ENCODE measurements around the gene RNF212B. TPM values are rescaled to one million over a fixed set of nuclear protein-coding genes. Genes with fewer than 3 reads are reported as not detected.
A peak's percentile ranks its signal among the peaks of the same experiment; 100 is the strongest.

The RNF212B gene
- total and polyA plus RNA-seq, 2 of the 13 experiments (the other 11 are each of a cell fraction or from before 2014, with no cell fraction given), result 0.05 TPM; not detected in 1

DNA sequence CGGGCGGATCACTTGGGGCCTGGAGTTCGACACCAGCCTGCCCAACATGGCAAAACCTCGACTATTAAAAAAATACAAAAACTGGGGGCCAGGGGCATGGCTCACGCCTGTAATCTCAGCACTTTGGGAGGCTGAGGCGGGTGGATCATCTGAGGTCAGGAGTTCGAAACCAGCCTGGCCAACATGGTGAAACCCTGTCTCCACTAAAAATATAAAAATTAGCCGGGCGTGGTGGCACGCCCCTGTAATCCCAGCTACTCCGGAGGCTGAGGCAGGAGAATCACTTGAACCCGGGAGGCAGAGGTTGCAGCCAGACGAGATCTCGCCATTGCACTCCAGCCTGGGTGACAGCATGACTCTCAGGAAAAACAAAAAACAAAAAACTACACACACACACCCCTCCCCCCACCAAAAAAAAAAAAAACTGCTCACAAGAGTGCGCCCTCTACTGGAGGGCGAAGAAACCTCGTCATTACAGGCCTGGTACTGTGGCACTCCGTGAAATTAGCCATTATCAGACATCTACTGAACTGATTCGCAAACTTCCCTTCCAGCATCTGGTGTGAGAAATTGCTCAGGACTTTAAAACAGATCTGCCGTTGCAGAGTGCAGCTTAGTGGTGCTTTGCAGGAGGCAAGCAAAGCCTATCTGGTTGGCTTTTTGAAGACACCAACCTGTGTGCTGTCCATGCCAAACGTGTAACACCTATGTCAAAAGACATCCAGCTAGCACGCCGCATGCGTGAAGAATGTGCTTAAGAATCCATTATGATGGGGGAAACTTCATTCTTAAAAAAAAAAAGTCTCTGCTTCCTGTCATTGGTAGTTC lies 57.2 kb downstream of the RNF212B start (continued):
- TF ChIP-seq MAZ (IDR thresholded peaks at IDR 0.05; ENCODE audit: borderline replicate concordance, low read depth, low read length) (0 out of 2 replicates have a peak, but pooled peaks have one; percentile 20), MAZ (CRISPR knock-in tag; IDR thresholded peaks at IDR 0.05; ENCODE audit: low read depth) (no peak), ZFP37 (CRISPR knock-in tag; IDR thresholded peaks at IDR 0.05; ENCODE audit: borderline replicate concordance) (0 out of 2 replicates have a peak, but pooled peaks have one; percentile 57), ZNF354B (CRISPR knock-in tag; IDR thresholded peaks at IDR 0.05) (peak; percentile 61; the same call in 1 of the 2 replicates), ZNF382 (CRISPR knock-in tag; IDR thresholded peaks at IDR 0.05; ENCODE audit: borderline replicate concordance) (no peak), ZNF737 (CRISPR knock-in tag; IDR thresholded peaks at IDR 0.05; ENCODE audit: borderline replicate concordance) (no peak), ZNF75D (CRISPR knock-in tag; IDR thresholded peaks at IDR 0.05; ENCODE audit: borderline replicate concordance) (no peak), ZSCAN25 (CRISPR knock-in tag; IDR thresholded peaks at IDR 0.05) (0 out of 2 replicates have a peak, but pooled peaks have one; percentile 21), FIP1L1 (IDR thresholded peaks at IDR 0.05; ENCODE audit: borderline replicate concordance, insufficient read depth, low read depth, low read length) (no peak), ZNF709 (CRISPR knock-in tag; IDR thresholded peaks at IDR 0.05) (no peak; the same call in 1 of the 2 replicates), ZNF558 (CRISPR knock-in tag; IDR thresholded peaks at IDR 0.05; ENCODE audit: borderline replicate concordance) (no peak), SCMH1 (CRISPR knock-in tag; IDR thresholded peaks at IDR 0.05; ENCODE audit: borderline replicate concordance) (no peak), TAF1 (CRISPR knock-in tag; IDR thresholded peaks at IDR 0.05) (0 out of 2 replicates have a peak, but pooled peaks have one; percentile 24), TOE1 (CRISPR knock-in tag; IDR thresholded peaks at IDR 0.05) (no peak), ETV5 (CRISPR knock-in tag; IDR thresholded peaks at IDR 0.05; ENCODE audit: borderline replicate concordance) (no peak), KAT7 (CRISPR knock-in tag; IDR thresholded peaks at IDR 0.05; ENCODE audit: borderline replicate concordance) (peak; percentile 17; the same call in 1 of the 2 replicates), HOXA5 (CRISPR knock-in tag; IDR thresholded peaks at IDR 0.05) (peak; percentile 74; the same call in 1 of the 2 replicates), ZNF569 (CRISPR knock-in tag; IDR thresholded peaks at IDR 0.05; ENCODE audit: borderline replicate concordance) (no peak)
- TF ChIP-seq, protein P1, sequence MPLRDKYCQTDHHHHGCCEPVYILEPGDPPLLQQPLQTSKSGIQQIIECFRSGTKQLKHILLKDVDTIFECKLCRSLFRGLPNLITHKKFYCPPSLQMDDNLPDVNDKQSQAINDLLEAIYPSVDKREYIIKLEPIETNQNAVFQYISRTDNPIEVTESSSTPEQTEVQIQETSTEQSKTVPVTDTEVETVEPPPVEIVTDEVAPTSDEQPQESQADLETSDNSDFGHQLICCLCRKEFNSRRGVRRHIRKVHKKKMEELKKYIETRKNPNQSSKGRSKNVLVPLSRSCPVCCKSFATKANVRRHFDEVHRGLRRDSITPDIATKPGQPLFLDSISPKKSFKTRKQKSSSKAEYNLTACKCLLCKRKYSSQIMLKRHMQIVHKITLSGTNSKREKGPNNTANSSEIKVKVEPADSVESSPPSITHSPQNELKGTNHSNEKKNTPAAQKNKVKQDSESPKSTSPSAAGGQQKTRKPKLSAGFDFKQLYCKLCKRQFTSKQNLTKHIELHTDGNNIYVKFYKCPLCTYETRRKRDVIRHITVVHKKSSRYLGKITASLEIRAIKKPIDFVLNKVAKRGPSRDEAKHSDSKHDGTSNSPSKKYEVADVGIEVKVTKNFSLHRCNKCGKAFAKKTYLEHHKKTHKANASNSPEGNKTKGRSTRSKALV (CRISPR knock-in tag; IDR thresholded peaks at IDR 0.05), result peak; percentile 82
- TF ChIP-seq, protein P2, sequence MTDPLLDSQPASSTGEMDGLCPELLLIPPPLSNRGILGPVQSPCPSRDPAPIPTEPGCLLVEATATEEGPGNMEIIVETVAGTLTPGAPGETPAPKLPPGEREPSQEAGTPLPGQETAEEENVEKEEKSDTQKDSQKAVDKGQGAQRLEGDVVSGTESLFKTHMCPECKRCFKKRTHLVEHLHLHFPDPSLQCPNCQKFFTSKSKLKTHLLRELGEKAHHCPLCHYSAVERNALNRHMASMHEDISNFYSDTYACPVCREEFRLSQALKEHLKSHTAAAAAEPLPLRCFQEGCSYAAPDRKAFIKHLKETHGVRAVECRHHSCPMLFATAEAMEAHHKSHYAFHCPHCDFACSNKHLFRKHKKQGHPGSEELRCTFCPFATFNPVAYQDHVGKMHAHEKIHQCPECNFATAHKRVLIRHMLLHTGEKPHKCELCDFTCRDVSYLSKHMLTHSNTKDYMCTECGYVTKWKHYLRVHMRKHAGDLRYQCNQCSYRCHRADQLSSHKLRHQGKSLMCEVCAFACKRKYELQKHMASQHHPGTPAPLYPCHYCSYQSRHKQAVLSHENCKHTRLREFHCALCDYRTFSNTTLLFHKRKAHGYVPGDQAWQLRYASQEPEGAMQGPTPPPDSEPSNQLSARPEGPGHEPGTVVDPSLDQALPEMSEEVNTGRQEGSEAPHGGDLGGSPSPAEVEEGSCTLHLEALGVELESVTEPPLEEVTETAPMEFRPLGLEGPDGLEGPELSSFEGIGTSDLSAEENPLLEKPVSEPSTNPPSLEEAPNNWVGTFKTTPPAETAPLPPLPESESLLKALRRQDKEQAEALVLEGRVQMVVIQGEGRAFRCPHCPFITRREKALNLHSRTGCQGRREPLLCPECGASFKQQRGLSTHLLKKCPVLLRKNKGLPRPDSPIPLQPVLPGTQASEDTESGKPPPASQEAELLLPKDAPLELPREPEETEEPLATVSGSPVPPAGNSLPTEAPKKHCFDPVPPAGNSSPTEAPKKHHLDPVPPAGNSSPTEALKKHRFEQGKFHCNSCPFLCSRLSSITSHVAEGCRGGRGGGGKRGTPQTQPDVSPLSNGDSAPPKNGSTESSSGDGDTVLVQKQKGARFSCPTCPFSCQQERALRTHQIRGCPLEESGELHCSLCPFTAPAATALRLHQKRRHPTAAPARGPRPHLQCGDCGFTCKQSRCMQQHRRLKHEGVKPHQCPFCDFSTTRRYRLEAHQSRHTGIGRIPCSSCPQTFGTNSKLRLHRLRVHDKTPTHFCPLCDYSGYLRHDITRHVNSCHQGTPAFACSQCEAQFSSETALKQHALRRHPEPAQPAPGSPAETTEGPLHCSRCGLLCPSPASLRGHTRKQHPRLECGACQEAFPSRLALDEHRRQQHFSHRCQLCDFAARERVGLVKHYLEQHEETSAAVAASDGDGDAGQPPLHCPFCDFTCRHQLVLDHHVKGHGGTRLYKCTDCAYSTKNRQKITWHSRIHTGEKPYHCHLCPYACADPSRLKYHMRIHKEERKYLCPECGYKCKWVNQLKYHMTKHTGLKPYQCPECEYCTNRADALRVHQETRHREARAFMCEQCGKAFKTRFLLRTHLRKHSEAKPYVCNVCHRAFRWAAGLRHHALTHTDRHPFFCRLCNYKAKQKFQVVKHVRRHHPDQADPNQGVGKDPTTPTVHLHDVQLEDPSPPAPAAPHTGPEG (CRISPR knock-in tag; IDR thresholded peaks at IDR 0.05), result peak; percentile 70; the same call in 1 of the 2 replicates

Data from HepG2 (cell line).